Body of pancreas (tissue), 4 donors: ENCODE results near the gene SNX25. TPM values are rescaled to one million over a fixed set of nuclear protein-coding genes. Genes with fewer than 3 reads are reported as not detected.
A peak's percentile ranks its signal among the peaks of the same experiment; 100 is the strongest.

Experiments
- ATAC-seq: fragments of 150-250 bp; one replicate; pipeline ENCODE4 v1.9.1; 2016
- DNase-seq, 4 donors: peaks; one replicate each; pipeline ENCODE4 v3.0.0-alpha.2; 2019
- H3K27ac ChIP-seq, 4 donors: fragments of 200-600 bp; sonication (generic); 1 replicate in 3 of 4; 2 replicates in 1 of 4; pipeline versions ENCODE4 v1.5.1 to v1.6.1; 2016 to 2019; ENCODE audit warnings: mild to moderate bottlenecking in 1 of 4, mixed read lengths in 1 of 4, moderate library complexity in 1 of 4
- H3K27me3 ChIP-seq, 2 donors: fragments of 200-600 bp; sonication (generic); one replicate each; pipeline ENCODE4 v1.6.0; 2016; ENCODE audit warnings: mild to moderate bottlenecking in 1 of 2
- H3K36me3 ChIP-seq, 2 donors: fragments of 200-600 bp; sonication (generic); replicated peaks in 1 of 2; 2 replicates each; pipeline ENCODE4 v1.5.1; 2016; ENCODE audit warnings: low read depth in 2 of 2; ENCODE audit not compliant: insufficient read depth in 1 of 2
- H3K4me1 ChIP-seq: fragments of 200-600 bp; sonication (generic); one replicate; pipeline ENCODE4 v1.6.0; 2016
- H3K4me3 ChIP-seq, 2 donors: fragments of 200-600 bp; sonication (generic); 1 replicate in 1 of 2; 2 replicates in 1 of 2; pipeline ENCODE4 v1.5.1; 2016 to 2019
- H3K9me3 ChIP-seq, 3 donors: fragments of 200-600 bp; sonication (generic); 1 replicate in 2 of 3; 2 replicates in 1 of 3; pipeline ENCODE4 v1.5.1; 2016
- POLR2A ChIP-seq, 3 donors: fragments of 450-650 bp; IDR thresholded peaks; one replicate each; pipeline ENCODE4 v1.6.1; 2016; ENCODE audit warnings: antibody characterized with exemption in 3 of 3, mild to moderate bottlenecking in 2 of 3
- WGBS, 2 donors: methylation state at CpG; one replicate each; pipeline ENCODE4 v1.1.5; 2017; 5-methylcytosine and 5-hydroxymethylcytosine counted together
- intact Hi-C: fragments of 100-400 bp; cut with DNase I; formaldehyde crosslinking; loops from one replicate; pipeline ENCODE4 v1.15.1; 2023
- total RNA-seq, 2 donors: library from RNA; depleted of rRNA; stranded (reverse); fragments of >200 nt; gene quantifications; one replicate each; pipeline ENCODE4 v1.1.0, GENCODE V29; 2016
- TF ChIP-seq, protein P1 (sequence below), 7 experiments: fragments of 450-650 bp in 4 of 7; fragments of 200-600 bp in 3 of 7; sonication (generic) in 3 of 7; IDR thresholded peaks; one replicate each; pipeline ENCODE4 v1.5.1; 2016 to 2019; ENCODE audit warnings: antibody characterized with exemption in 7 of 7

The SNX25 gene
- total RNA-seq, 2 donors from 2014 or later = 16.6 to 25.7 TPM

DNA sequence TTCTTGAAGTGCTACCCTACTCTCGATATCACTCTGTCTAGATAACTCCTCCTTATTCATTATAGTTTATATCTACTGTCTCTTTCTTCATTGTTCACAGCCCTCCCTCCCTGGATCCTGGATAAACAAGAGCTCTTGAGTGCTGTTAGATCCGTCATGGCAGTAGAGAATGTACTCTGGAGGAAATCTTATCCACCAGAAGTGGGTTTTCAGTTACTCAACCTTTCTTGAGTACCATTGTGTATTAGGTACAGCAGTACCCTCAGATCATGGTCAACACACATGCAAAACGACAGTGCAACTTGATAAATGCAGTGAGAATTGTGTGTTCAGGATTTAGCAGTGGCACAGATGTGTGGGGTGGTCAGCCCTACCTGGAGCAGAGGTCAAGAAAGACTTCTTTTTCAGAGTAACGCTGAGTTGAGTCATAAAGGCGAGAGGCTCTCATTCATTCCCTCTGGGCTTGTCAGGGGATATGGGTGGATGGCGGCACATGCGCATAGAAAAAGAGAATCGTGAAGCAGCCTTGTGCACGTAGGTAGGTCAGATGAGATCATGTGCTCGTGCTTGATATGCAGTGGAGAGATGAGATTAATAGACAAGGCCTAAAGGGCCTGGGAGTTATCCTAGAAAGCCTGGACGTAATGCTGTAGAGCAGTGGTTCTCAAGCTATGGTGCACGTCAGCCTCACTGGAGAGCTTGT, 89.5 kb downstream of the SNX25 start:
- ATAC-seq (no peak), DNase-seq (no peak)
- Histone ChIP-seq H3K36me3 (no peaks in the 10 kb centered on the region), H3K27ac (no peak overlapping the region), H3K4me1 (no peaks in the 10 kb centered on the region), H3K9me3 (no peaks in the 10 kb centered on the region), H3K27me3 (no peaks in the 10 kb centered on the region), H3K4me3 (no peak overlapping the region)
- TF ChIP-seq, protein P1, sequence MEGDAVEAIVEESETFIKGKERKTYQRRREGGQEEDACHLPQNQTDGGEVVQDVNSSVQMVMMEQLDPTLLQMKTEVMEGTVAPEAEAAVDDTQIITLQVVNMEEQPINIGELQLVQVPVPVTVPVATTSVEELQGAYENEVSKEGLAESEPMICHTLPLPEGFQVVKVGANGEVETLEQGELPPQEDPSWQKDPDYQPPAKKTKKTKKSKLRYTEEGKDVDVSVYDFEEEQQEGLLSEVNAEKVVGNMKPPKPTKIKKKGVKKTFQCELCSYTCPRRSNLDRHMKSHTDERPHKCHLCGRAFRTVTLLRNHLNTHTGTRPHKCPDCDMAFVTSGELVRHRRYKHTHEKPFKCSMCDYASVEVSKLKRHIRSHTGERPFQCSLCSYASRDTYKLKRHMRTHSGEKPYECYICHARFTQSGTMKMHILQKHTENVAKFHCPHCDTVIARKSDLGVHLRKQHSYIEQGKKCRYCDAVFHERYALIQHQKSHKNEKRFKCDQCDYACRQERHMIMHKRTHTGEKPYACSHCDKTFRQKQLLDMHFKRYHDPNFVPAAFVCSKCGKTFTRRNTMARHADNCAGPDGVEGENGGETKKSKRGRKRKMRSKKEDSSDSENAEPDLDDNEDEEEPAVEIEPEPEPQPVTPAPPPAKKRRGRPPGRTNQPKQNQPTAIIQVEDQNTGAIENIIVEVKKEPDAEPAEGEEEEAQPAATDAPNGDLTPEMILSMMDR (IDR thresholded peaks at IDR 0.05) = no peak
- no peak for TF ChIP-seq POLR2A (IDR thresholded peaks at IDR 0.05)
- WGBS, 2 donors = 80 to 90% methylated on average over 12 of the region's 12 CpGs
- intact Hi-C loops = no loop called here

- H3K9me3 ChIP-seq = no peaks in the 10 kb centered on the region
- H3K36me3 ChIP-seq = no peaks in the 10 kb centered on the region
- WGBS, 2 donors = 89 to 98% methylated on average over 4 of the region's 4 CpGs
- TF ChIP-seq, protein P1 (IDR thresholded peaks at IDR 0.05) = no peak
- TF ChIP-seq POLR2A (IDR thresholded peaks at IDR 0.05) = no peak
- no peak overlapping the region for H3K4me3 ChIP-seq
- no peak overlapping the region for H3K27ac ChIP-seq
- no peaks in the 10 kb centered on the region for H3K27me3 ChIP-seq
- ATAC-seq (no peak), DNase-seq (no peak)
- intact Hi-C loops = no loop called here
- peaks cover 10% of the 10 kb centered on the region for H3K4me1 ChIP-seq
Observed at GRCh38 chr4:185304541-185304940, 95.1 kb downstream of the SNX25 start.

GRCh38 chr4:185304944-185305690, 95.7 kb downstream of the SNX25 start:
- WGBS, 2 donors = 90 to 91% methylated on average over 5 of the region's 5 CpGs
- H3K4me1 ChIP-seq = peaks cover 10% of the 10 kb centered on the region
- no peak overlapping the region for H3K27ac ChIP-seq
- DNase-seq (peak in 1 of 4 donors; percentile 4), ATAC-seq (peak; percentile 41)
- no peaks in the 10 kb centered on the region for H3K36me3 ChIP-seq
- no peaks in the 10 kb centered on the region for H3K9me3 ChIP-seq
- TF ChIP-seq, protein P1 (IDR thresholded peaks at IDR 0.05) = peak in 3 of 7 experiments; percentile 7 to 29 (median 28)
- no peak for TF ChIP-seq POLR2A (IDR thresholded peaks at IDR 0.05)
- no peak overlapping the region for H3K4me3 ChIP-seq
- intact Hi-C loops = no loop called here
- H3K27me3 ChIP-seq = no peaks in the 10 kb centered on the region

- Histone ChIP-seq H3K36me3 (no peaks in the 10 kb centered on the region), H3K4me1 (peaks cover 10% of the 10 kb centered on the region), H3K4me3 (no peak overlapping the region), H3K9me3 (no peaks in the 10 kb centered on the region), H3K27ac (no peak overlapping the region), H3K27me3 (no peaks in the 10 kb centered on the region)
- intact Hi-C loops = no loop called here
- 92% methylated on average over 7 of the region's 7 CpGs for WGBS, 2 donors
- no peak for TF ChIP-seq POLR2A (IDR thresholded peaks at IDR 0.05)
- TF ChIP-seq, protein P1 (IDR thresholded peaks at IDR 0.05) = no peak
- ATAC-seq = no peak
- no peak for DNase-seq
Observed at GRCh38 chr4:185305979-185306442, 96.6 kb downstream of the SNX25 start.
